Right renal pelvis (tissue), 4 donors: ENCODE results near the gene C1orf232. TPM values are rescaled to one million over a fixed set of nuclear protein-coding genes. Genes with fewer than 3 reads are reported as not detected.

ENCODE experiments used
- DNase-seq, 4 donors: peaks; one replicate each; pipeline ENCODE4 v3.0.0-alpha.2; 2013; ENCODE audit warnings: low read depth in 4 of 4, low spot score in 3 of 4, missing footprints in 1 of 4
- polyA plus RNA-seq, 4 donors: library from polyadenylated mRNA; unstranded; fragments of 120-200 nt; gene quantifications; one replicate each; pipeline ENCODE4 v1.2.1, GENCODE V29; 2013; ENCODE audit not compliant: insufficient read length in 4 of 4

The C1orf232 gene
- polyA plus RNA-seq, 4 donors: 0.17 TPM; not detected in 3

GRCh38 chr1:26181586-26182382, 13.0 kb upstream of the C1orf232 start:
- DNase-seq: no peak

- no peak for DNase-seq
Measured at GRCh38 chr1:26180010-26180506, 11.3 kb upstream of the C1orf232 start.

DNA sequence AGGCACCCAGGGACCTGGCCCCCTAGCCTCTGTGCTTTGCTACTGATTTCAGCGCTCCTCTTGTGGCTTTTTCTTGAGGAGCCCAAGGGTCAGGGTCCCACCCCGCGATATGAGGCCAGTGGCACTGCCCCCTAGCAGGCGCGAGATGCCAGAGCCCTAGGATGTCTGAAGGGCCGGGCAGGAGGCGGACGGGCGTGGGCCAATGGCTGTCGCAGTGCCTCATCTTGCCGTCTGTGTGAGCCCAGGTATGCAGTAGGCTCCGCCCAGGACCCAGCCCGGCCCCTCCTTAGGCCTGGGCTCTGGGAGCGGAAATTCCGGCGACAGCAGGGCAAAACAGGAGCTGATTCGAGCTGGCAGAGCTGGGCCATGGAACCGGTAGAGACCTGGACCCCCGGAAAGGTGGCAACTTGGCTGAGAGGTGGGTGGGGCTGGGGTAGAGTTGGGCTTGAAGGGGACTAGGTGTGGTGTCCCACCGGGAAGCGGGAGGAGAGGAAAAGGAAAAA, 8.5 kb upstream of the C1orf232 start, which contains the start of gene CNKSR1:
TSS of gene CNKSR1 (plus strand) at position 310 of the 503 bp plus-strand sequence. CDS start at position 367, 57 bp downstream.
- DNase-seq: no peak

DNA sequence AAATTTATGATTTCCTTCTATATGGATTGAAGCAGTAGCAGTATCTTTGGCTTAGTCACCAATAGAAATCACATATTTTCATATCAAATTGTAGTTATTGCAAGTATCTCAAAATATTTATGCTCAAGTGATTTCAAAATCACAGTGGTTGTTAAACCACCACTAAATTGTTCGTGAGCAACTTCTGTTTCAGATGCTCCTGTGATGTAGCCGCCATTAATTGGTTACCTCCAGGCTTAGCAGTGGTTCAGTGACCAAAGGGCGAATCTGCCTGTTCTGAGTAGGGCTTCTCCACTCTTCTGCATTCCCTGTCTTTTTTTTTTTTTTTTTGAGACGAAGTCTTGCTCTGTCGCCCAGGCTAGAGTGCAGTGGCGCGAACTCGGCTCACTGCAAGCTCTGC, 6.6 kb upstream of the C1orf232 start:
- DNase-seq: no peak

GRCh38 chr1:26171084-26172072, 2.6 kb upstream of the C1orf232 start, which contains the start of gene ZNF593OS:
TSS of gene ZNF593OS (minus strand) at chr1:26171832. CDS start at chr1:26171661, 171 bp downstream.
- no peak for DNase-seq

DNA sequence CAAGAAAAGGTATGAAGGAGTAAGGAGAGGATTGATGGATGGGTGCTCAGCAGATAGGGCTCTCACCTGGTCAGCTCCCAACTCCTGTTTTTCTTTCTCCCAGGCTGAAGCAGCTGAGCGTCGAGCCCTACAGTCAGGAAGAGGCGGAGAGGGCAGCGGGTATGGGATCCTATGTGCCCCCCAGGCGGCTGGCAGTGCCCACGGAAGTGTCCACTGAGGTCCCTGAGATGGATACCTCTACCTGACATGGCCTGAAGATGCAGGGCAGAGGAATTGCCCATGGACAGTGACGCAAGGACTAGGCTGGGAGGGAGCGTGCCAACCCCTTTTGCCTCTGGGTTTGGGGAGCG, 1.7 kb upstream of the C1orf232 start:
- DNase-seq: no peak

DNA sequence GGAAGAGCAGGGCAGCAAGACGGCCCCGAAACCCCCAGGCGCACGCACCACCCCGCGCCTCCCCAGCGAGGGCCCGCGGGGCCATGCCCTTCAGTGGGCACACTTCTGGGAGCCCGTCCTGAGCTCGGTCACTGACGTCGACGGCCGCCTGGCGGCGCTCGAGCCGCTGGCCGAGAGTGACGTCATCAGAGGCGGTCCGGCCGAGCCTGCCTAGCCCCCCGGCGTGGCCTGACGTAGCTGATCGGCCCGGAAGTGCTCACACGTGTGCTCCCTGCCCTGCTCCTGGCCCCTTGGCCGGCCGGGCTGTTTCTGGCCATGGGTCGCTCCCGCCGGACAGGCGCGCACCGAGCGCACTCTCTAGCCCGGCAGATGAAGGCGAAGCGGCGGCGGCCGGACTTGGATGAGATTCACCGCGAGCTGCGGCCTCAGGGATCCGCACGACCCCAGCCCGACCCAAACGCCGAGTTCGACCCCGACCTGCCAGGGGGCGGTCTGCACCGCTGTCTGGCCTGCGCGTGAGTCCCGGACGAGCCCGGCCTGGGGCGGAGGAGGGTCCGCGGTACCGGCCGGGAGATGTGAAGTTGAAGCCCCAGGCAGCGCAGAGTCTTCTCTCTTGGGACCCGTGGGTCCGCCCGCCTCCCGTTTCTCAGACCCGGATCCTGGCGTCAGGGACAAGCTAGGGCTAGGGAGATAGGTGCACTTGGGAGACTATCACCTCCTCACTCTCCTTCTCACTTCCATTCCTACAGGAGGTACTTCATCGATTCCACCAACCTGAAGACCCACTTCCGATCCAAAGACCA, 1.1 kb upstream of the C1orf232 start, which contains the start of gene ZNF593:
TSS of gene ZNF593 (plus strand) at position 240 of the 803 bp plus-strand sequence. CDS start at position 316, 76 bp downstream.
- DNase-seq: peak; percentile 75 to 85 (median 80)

GRCh38 chr1:26169198-26169554, 413 bp upstream of the C1orf232 start:
- no peak for DNase-seq

DNA sequence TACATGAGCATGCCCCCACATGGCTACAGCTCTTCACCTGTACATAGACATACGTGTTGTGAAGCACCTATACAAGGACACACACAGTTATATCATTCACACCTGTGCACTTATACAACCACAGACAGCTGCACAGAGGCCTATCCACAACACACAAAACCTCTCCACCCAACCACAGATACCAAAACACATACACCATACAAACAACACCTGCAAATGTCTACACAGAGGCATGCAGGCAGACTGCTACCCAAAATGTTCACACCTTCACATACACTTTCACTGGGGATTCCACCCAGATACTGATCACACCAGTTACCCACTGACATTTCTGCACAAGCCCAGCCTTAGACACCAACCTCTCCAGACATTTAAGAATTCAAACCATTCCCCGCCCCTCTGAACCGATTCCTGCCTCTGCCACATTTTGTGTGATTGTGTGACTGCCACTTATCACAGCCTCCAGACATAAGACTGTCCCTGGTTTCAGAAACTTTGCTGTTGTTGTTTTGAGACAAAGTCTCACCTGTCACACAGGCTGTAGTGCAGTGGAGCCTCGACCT, 2.0 kb downstream of the C1orf232 start:
- DNase-seq: no peak

DNA sequence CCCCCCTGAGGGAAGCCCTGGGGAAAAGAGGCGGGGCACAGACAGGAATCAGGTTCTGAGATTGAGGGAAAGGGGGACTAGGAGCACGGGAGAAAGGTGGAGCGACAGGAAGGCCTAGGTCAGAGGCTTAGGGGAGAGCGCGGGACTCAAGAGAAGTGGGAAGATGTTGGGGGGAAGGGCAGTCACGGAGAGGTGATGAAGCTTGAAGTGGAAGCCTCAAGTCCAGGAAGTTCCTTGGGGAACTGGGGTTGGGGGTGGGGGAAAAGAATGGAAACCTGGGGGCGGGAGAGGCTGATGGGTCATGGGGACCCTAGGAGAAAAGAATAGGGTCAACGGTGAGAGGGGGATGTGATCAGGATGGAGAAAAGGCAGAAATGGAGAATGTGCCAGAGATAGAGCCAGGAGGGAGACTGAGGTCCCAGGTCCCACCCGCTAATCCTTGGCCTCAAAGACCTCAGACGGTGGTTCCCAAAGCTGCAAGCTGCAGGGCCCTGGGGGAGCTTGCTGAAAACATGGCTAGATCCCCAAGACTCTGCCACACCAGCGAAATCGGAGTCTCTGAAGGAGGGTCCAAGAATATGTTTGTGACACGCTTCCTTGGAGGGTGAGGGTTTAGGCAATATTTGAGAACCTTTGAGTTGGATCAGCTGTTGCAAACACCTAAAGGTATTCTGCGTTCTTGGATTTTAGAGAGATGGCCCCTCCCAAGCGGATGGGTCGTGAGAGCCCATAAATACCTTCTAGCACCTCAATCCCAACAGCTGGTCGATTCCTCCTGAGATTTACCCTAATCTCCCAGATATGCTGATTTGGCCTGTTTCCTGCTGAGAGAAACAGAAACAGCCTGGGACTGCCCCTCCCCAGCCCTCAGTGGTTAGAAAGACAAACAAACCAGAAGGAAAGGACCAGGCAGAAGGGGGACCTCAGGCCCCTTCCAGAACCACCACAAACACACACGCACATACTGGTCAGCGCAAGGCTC, 3.6 kb downstream of the C1orf232 start:
- DNase-seq: no peak

DNA sequence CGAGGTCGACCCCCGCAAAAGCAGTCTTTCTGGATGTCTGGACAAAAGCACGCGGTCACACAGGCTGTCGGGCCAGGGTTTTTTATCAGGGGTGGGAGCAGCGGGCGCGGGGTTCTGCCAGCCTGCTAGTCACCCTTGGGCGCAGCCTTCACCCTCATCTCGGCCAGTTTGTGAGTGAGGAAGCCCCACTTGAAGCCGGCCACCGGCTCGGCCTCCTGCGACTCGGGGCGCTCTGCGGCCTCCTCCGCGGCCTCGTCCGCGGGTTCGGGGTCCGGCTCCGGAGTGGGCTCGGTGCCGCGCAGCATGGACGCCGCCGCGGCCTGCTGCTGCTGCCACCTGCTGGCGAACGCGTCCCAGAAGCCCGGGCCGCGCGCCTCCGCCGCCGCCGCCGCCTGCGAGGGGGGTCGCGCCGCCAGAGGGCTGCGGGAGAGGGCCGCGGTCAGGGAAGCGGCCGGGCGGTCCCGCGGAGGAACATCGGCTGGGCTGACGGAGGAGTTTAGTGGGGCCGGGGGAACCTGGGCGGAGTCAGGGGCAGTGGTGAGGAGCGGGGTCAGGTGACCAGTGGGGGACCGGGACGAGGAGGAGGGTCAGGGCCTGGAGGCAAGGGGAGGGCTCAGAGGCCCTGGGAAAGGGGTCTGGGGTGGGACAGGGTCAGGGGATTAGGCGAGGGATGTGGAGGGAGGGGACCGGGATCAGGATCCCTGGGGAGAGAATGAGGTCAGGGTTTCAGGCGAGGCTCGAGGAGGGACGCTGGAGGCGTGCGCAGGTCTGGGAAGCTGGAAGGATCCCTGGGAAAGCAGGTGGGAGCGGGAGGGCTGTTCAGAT, 4.5 kb downstream of the C1orf232 start:
- no peak for DNase-seq

GRCh38 chr1:26163684-26164035, 5.1 kb downstream of the C1orf232 start:
- no peak for DNase-seq

GRCh38 chr1:26162220-26162709, 6.5 kb downstream of the C1orf232 start:
- no peak for DNase-seq

GRCh38 chr1:26161415-26162219, 7.1 kb downstream of the C1orf232 start:
- no peak for DNase-seq

DNA sequence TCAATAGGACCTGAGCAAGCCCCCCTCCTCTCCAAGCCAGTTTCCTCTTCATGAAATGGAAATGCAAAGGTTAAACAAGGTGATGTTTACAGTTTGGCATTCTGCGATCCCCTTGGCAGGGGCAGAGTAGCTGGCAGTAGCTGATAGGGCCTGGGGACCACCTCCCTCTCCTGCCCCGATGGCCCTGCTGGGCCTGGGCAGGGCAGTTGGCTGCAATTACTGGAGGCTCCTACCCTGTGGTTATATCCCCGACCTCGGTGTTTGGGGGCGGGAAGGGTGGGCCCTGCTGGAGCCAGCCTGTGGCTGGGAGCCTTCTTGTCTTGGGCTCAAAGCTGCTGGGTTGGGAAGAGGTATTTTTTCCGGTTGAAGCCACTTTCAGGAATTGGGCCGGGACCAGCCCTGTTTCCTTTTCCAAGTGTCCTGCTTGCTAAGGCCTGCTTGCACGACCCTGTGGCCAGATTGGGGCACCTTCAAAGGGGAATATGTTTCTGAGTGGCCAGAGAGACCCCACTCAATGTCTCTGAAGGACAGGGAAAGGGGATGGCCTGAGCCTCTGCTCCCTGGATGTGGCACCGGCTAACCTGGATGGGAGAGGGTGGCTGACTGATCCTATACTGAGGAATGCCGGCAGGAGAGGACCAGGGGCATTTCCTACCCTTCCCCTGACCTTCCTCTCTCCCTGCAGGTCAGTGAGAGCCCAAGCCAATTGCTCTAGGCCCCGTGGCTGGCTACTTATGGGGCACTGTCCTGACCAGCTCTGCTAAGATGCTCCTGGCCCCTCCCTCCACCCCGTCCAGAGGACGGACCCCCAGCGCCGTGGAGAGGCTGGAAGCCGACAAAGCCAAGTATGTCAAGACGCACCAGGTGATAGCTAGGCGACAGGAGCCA, 8.0 kb downstream of the C1orf232 start:
- no peak for DNase-seq

DNA sequence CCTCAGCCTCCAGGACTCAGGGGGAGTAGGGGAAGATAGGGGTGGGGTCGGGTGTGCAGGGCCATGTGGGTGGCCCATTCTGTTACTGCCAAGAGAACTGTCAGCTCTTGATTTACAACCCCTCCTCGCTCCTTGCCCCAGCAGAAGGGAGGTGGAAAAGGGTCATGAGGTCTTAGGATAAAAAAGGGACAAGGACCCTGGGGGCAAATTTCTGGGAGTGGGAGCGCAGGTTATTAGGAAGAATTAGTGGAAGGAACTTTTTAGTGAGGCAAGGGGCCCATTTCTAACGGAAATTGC, 9.1 kb downstream of the C1orf232 start:
- no peak for DNase-seq
